HCT116 (cell line): ENCODE results near the gene ASB11. TPM values are rescaled to one million over a fixed set of nuclear protein-coding genes. Genes with fewer than 3 reads are reported as not detected.

Source experiments
- ATAC-seq: fragments of 200-7000 bp; cut with Tn5 transposase; 2 replicates; pipeline ENCODE4 v1.9.1; 2020; ENCODE audit warnings: mild to moderate bottlenecking, moderate library complexity
- BruUV-seq: library from RNA; stranded (reverse); fragments of 400-500 nt; replicated peaks from 2 replicates; lab custom pipeline; 2021; lab: Mats Ljungman, UMichigan
- CTCF ChIA-PET: fragments of 300-600 bp; sonication (Branson Sonifier 250); formaldehyde crosslinking; loops from one replicate; lab custom pipeline; 2021; ENCODE audit warnings: antibody characterized with exemption; lab: Charles Lee
- POLR2A ChIA-PET: fragments of 300-600, 350-600 bp; sonication (Branson Sonifier 250); formaldehyde crosslinking; loops from one replicate; lab custom pipeline; 2021; ENCODE audit warnings: antibody characterized with exemption; lab: Charles Lee
- RAD21 ChIA-PET, 2 experiments: fragments of 300-600 bp; sonication (Branson Sonifier 250); formaldehyde crosslinking; loops; one replicate each; lab custom pipeline; 2023; ENCODE audit warnings: low total read pairs in 2 of 2; ENCODE audit not compliant: uncharacterized antibody in 2 of 2, unreplicated experiment in 2 of 2, low non-redundant PET in 1 of 2; lab: Charles Lee
- DNase-seq: peaks from one replicate; pipeline ENCODE4 v3.0.0-alpha.2; 2010; ENCODE audit warnings: low read depth, low spot score
- H2AFZ ChIP-seq: fragments of 200-600 bp; shearing (Covaris generic), sonication (generic); 2 replicates; pipeline ENCODE4 v1.6.1; 2017; ENCODE audit warnings: low read depth, mixed run types, mixed read lengths, antibody characterized with exemption, low read length; ENCODE audit not compliant: poor library complexity, severe bottlenecking
- H3K27ac ChIP-seq: 2 replicates; pipeline ENCODE4 v1.5.1; 2012; ENCODE audit warnings: low read depth, low read length
- H3K27me3 ChIP-seq: fragments of 200-600 bp; sonication (generic); 2 replicates; pipeline ENCODE4 v1.6.1; 2016; ENCODE audit warnings: mixed run types, low read length, mixed read lengths; ENCODE audit not compliant: insufficient read depth
- H3K36me3 ChIP-seq, 2 experiments: fragments of 200-500 bp in 1 of 2; fragments of 200-600 bp in 1 of 2; sonication (Bioruptor generic) in 1 of 2; sonication (generic) in 1 of 2; 2 replicates each; pipeline versions ENCODE4 v1.5.1 to v1.6.1; 2014 to 2016; ENCODE audit warnings: low read length in 2 of 2, inconsistent platforms in 1 of 2, mixed read lengths in 1 of 2, mixed run types in 1 of 2; ENCODE audit not compliant: insufficient read depth in 2 of 2, control insufficient read depth in 1 of 2
- H3K4me1 ChIP-seq, 2 experiments: fragments of 200-600 bp in 1 of 2; sonication (generic) in 1 of 2; 2 replicates each; pipeline versions ENCODE4 v1.5.1 to v1.6.1; 2012 to 2017; ENCODE audit warnings: low read length in 2 of 2, inconsistent platforms in 1 of 2, mild to moderate bottlenecking in 1 of 2, mixed read lengths in 1 of 2, mixed run types in 1 of 2, moderate library complexity in 1 of 2; ENCODE audit not compliant: insufficient read depth in 2 of 2, control insufficient read depth in 1 of 2
- H3K4me2 ChIP-seq: fragments of 200-600 bp; sonication (generic); 2 replicates; pipeline ENCODE4 v1.6.1; 2017; ENCODE audit warnings: mixed run types, low read length, mixed read lengths
- H3K4me3 ChIP-seq, 2 experiments: fragments of 200-600 bp in 1 of 2; sonication (generic) in 1 of 2; replicated peaks in 1 of 2; 2 replicates each; pipeline ENCODE4 v1.5.1; 2011 to 2016; ENCODE audit warnings: low read length in 2 of 2, control low read depth in 1 of 2, low read depth in 1 of 2, mild to moderate bottlenecking in 1 of 2, mixed read lengths in 1 of 2, mixed run types in 1 of 2
- H3K79me2 ChIP-seq: fragments of 200-600 bp; sonication (generic); 2 replicates; pipeline ENCODE4 v1.6.1; 2017; ENCODE audit warnings: mild to moderate bottlenecking, mixed run types, low read length, moderate library complexity, mixed read lengths; ENCODE audit not compliant: insufficient read depth
- H3K9ac ChIP-seq: fragments of 200-600 bp; sonication (generic); 2 replicates; pipeline ENCODE4 v1.6.1; 2016; ENCODE audit warnings: low read length, mixed read lengths
- H3K9me2 ChIP-seq: fragments of 200-600 bp; sonication (generic), shearing (Covaris generic); 2 replicates; pipeline ENCODE4 v1.6.1; 2017; ENCODE audit warnings: mixed run types, mild to moderate bottlenecking, moderate library complexity; ENCODE audit not compliant: insufficient read depth
- H3K9me3 ChIP-seq, 2 experiments: fragments of 200-500 bp in 1 of 2; fragments of 200-600 bp in 1 of 2; sonication (Bioruptor generic) in 1 of 2; sonication (generic) in 1 of 2; 2 replicates each; pipeline ENCODE4 v1.6.1; 2014 to 2017; ENCODE audit warnings: low read length in 2 of 2, mixed read lengths in 2 of 2, inconsistent platforms in 1 of 2, low read depth in 1 of 2, mild to moderate bottlenecking in 1 of 2, mixed run types in 1 of 2, moderate library complexity in 1 of 2; ENCODE audit not compliant: control insufficient read depth in 1 of 2, insufficient read depth in 1 of 2
- H4K20me1 ChIP-seq: fragments of 200-600 bp; sonication (generic), shearing (Covaris generic); 2 replicates; pipeline ENCODE4 v1.6.1; 2017; ENCODE audit warnings: mixed run types, mild to moderate bottlenecking, moderate library complexity; ENCODE audit not compliant: insufficient read depth
- CBX3 ChIP-seq: IDR thresholded peaks from 2 replicates; pipeline ENCODE4 v1.6.1; 2012; ENCODE audit warnings: low read depth
- CTCF ChIP-seq, 3 experiments: fragments of 200-600 bp in 1 of 3; sonication (generic) in 1 of 3; IDR thresholded peaks in 2 of 3; conservative IDR thresholded peaks in 1 of 3; 2 replicates each; pipeline ENCODE4 v1.5.1; 2012 to 2017; ENCODE audit warnings: low read depth in 2 of 3, low read length in 2 of 3, antibody characterized with exemption in 1 of 3, borderline replicate concordance in 1 of 3, control low read depth in 1 of 3, mild to moderate bottlenecking in 1 of 3, mixed read lengths in 1 of 3, mixed run types in 1 of 3, moderate library complexity in 1 of 3; ENCODE audit not compliant: insufficient read depth in 1 of 3
- POLR2AphosphoS5 ChIP-seq: IDR thresholded peaks from 2 replicates; pipeline ENCODE4 v1.6.1; 2011; ENCODE audit warnings: mild to moderate bottlenecking, low read depth, low read length, moderate library complexity
- RAD21 ChIP-seq: IDR thresholded peaks from 2 replicates; pipeline ENCODE4 v1.6.1; 2012; ENCODE audit warnings: low read depth, mild to moderate bottlenecking
- SRF ChIP-seq: IDR thresholded peaks from 2 replicates; pipeline ENCODE4 v1.6.1; 2012; ENCODE audit warnings: low read depth
- YY1 ChIP-seq: IDR thresholded peaks from 2 replicates; pipeline ENCODE4 v1.6.1; 2011; ENCODE audit warnings: low read length, low read depth, moderate library complexity, mild to moderate bottlenecking; ENCODE audit not compliant: insufficient replicate concordance; ENCODE audit errors: extremely low read depth
- intact Hi-C: fragments of 100-400 bp; cut with micrococcal nuclease; formaldehyde crosslinking; loops from 2 replicates; pipeline ENCODE4 v1.10.0; 2022
- total RNA-seq: library from RNA; stranded (reverse); gene quantifications from one replicate; pipeline ENCODE4 v1.2.1, GENCODE V29; 2021; ENCODE audit not compliant: unreplicated experiment

Gene ASB11
- total RNA-seq, 1 experiment from 2014 or later = not detected

- no peaks in the 10 kb centered on the region for H4K20me1 ChIP-seq
- no peaks in the 10 kb centered on the region for H3K4me1 ChIP-seq
- intact Hi-C loops = no loop called here
- no peaks in the 10 kb centered on the region for H3K9me2 ChIP-seq
- H2AFZ ChIP-seq = no peak overlapping the region
- no peaks in the 10 kb centered on the region for H3K27me3 ChIP-seq
- H3K79me2 ChIP-seq = no peaks in the 10 kb centered on the region
- CTCF ChIA-PET = interaction anchor here (1.0 to 1.4 kb wide), 2 partner anchors 121 to 143 kb away, joined by 3 read pairs; partner anchors contain the start of gene PIR
- RAD21 ChIA-PET = no interaction called here
- H3K4me2 ChIP-seq = no peak overlapping the region
- H3K36me3 ChIP-seq = no peaks in the 10 kb centered on the region
- H3K4me3 ChIP-seq = no peak overlapping the region
- no TSS peak for BruUV-seq
- POLR2A ChIA-PET = no interaction called here
- no peak for DNase-seq
- ATAC-seq = no peak
- no peak overlapping the region for H3K9ac ChIP-seq
- no peak for TF ChIP-seq CBX3
- TF ChIP-seq YY1 = no peak
- no peak for TF ChIP-seq SRF
- no peaks in the 10 kb centered on the region for H3K9me3 ChIP-seq
- no peak overlapping the region for H3K27ac ChIP-seq
These were observed 35.0 kb upstream of the ASB11 start for GRCh38 chrX:15350329-15350996.

- no peak overlapping the region for H3K9ac ChIP-seq
These were observed 33.6 kb upstream of the ASB11 start for GRCh38 chrX:15349046-15349445.

More at GRCh38 chrX:15349046-15349445, 33.6 kb upstream of the ASB11 start:
- no peaks in the 10 kb centered on the region for H3K4me1 ChIP-seq
- no peaks in the 10 kb centered on the region for H3K9me3 ChIP-seq
- H3K4me2 ChIP-seq = no peak overlapping the region
- TF ChIP-seq RAD21 (peak; percentile 71), CTCF (IDR thresholded peaks at IDR 0.05 in 2 of 3, conservative IDR thresholded peaks at IDR 0.05 in 1 of 3; ENCODE audit: borderline replicate concordance in 1 of 3, insufficient read depth in 1 of 3, low read depth in 2 of 3, low read length in 2 of 3) (peak; percentile 18 to 41 (median 34); a peak in 4 of 6 replicates), POLR2AphosphoS5 (no peak)
- CTCF ChIA-PET = interaction anchor here (0.9 to 1.0 kb wide), 2 partner anchors 9 to 144 kb away, joined by 3 read pairs; partner anchors contain the start of gene PIR
- H3K79me2 ChIP-seq = no peaks in the 10 kb centered on the region
- no TSS peak for BruUV-seq
- H3K9me2 ChIP-seq = no peaks in the 10 kb centered on the region
- no peaks in the 10 kb centered on the region for H3K27me3 ChIP-seq
- H3K4me3 ChIP-seq = no peak overlapping the region
- no peaks in the 10 kb centered on the region for H4K20me1 ChIP-seq
- H3K27ac ChIP-seq = no peak overlapping the region
- DNase-seq (peak; percentile 39), ATAC-seq (peak; percentile 81)
- intact Hi-C loops = loop anchor here (1.0 to 5.0 kb wide), 2 partner anchors 119 to 218 kb away; no protein-coding TSS in a partner anchor
- RAD21 ChIA-PET = no interaction called here
- POLR2A ChIA-PET = no interaction called here
- H2AFZ ChIP-seq = no peak overlapping the region
- H3K36me3 ChIP-seq = no peaks in the 10 kb centered on the region
